ENCODE data around the gene UGP2. TPM values are rescaled to one million over a fixed set of nuclear protein-coding genes. Genes with fewer than 3 reads are reported as not detected.

Gene UGP2
- total and polyA plus RNA-seq, 4 donors, result 76.2 to 723 (median 261) TPM

- 91% methylated on average over 5 of the region's 5 CpGs for WGBS
- Histone ChIP-seq H3K4me3 (ENCODE audit: low read depth in 1 of 3, low read length in 3 of 3) (no peak overlapping the region), H3K27me3 (ENCODE audit: control insufficient read depth in 4 of 4, insufficient read depth in 4 of 4, low read length in 3 of 4) (no peaks in the 10 kb centered on the region), H3K4me1 (ENCODE audit: control insufficient read depth in 4 of 4, insufficient read depth in 4 of 4, low read length in 3 of 4) (peaks cover 4 to 40% (median 16%) of the 10 kb centered on the region in 4 donors), H3K9ac (ENCODE audit: low read depth in 1 of 2, low read length in 2 of 2) (no peak overlapping the region), H3K36me3 (ENCODE audit: control insufficient read depth in 4 of 4, insufficient read depth in 3 of 4, low read depth in 1 of 4, low read length in 3 of 4) (peaks cover 5 to 55% (median 28%) of the 10 kb centered on the region in 4 donors), H3K9me3 (ENCODE audit: control insufficient read depth in 4 of 4, low read length in 3 of 4) (no peaks in the 10 kb centered on the region), H3K27ac (ENCODE audit: low read depth in 1 of 2, low read length in 2 of 2) (no peak overlapping the region)
- TF ChIP-seq ATF3 (IDR thresholded peaks at IDR 0.05) (no peak), CTCF (IDR thresholded peaks at IDR 0.05; ENCODE audit: low read depth, low read length, missing input control) (no peak), RAD21 (IDR thresholded peaks at IDR 0.05) (no peak), JUND (IDR thresholded peaks at IDR 0.05) (no peak), HNF4A (conservative IDR thresholded peaks at IDR 0.05) (no peak), YY1 (IDR thresholded peaks at IDR 0.05) (no peak), SP1 (IDR thresholded peaks at IDR 0.05) (no peak), HNF4G (IDR thresholded peaks at IDR 0.05) (no peak), GABPA (IDR thresholded peaks at IDR 0.05 in 1 of 2, conservative IDR thresholded peaks at IDR 0.05 in 1 of 2) (no peak), EGR1 (IDR thresholded peaks at IDR 0.05; ENCODE audit: low read depth in 2 of 2) (no peak), REST (IDR thresholded peaks at IDR 0.05) (no peak), FOXA1 (IDR thresholded peaks at IDR 0.05) (no peak), FOXA2 (IDR thresholded peaks at IDR 0.05) (no peak), RXRA (IDR thresholded peaks at IDR 0.05) (no peak), NR2F2 (IDR thresholded peaks at IDR 0.05) (no peak)
- DNase-seq (ENCODE audit: low spot score), result no peak
These were observed 32.8 kb downstream of the UGP2 start for GRCh38 chr2:63874204-63875130.

GRCh38 chr2:63875131-63875527, 33.4 kb downstream of the UGP2 start:
- Histone ChIP-seq H3K9me3 (ENCODE audit: control insufficient read depth in 4 of 4, low read length in 3 of 4) (no peaks in the 10 kb centered on the region), H3K4me1 (ENCODE audit: control insufficient read depth in 4 of 4, insufficient read depth in 4 of 4, low read length in 3 of 4) (peaks cover 4 to 38% (median 15%) of the 10 kb centered on the region in 4 donors), H3K27ac (ENCODE audit: low read depth in 1 of 2, low read length in 2 of 2) (no peak overlapping the region), H3K9ac (ENCODE audit: low read depth in 1 of 2, low read length in 2 of 2) (no peak overlapping the region), H3K36me3 (ENCODE audit: control insufficient read depth in 4 of 4, insufficient read depth in 3 of 4, low read depth in 1 of 4, low read length in 3 of 4) (peaks cover 5 to 54% (median 29%) of the 10 kb centered on the region in 4 donors), H3K27me3 (ENCODE audit: control insufficient read depth in 4 of 4, insufficient read depth in 4 of 4, low read length in 3 of 4) (no peaks in the 10 kb centered on the region), H3K4me3 (ENCODE audit: low read depth in 1 of 3, low read length in 3 of 3) (no peak overlapping the region)
- WGBS, result 55% methylated on average over 1 of the region's 1 CpG
- no peak for DNase-seq (ENCODE audit: low spot score)
- no peak for TF ChIP-seq ATF3 (IDR thresholded peaks at IDR 0.05)
- no peak for TF ChIP-seq MAX (IDR thresholded peaks at IDR 0.05)
- TF ChIP-seq REST (IDR thresholded peaks at IDR 0.05), result no peak
- no peak for TF ChIP-seq ZBTB33 (IDR thresholded peaks at IDR 0.05)
- TF ChIP-seq HNF4G (IDR thresholded peaks at IDR 0.05), result no peak
- TF ChIP-seq GABPA (IDR thresholded peaks at IDR 0.05 in 1 of 2, conservative IDR thresholded peaks at IDR 0.05 in 1 of 2), result no peak
- no peak for TF ChIP-seq EGR1 (IDR thresholded peaks at IDR 0.05; ENCODE audit: low read depth in 2 of 2)
- no peak for TF ChIP-seq HNF4A (conservative IDR thresholded peaks at IDR 0.05)
- no peak for TF ChIP-seq YY1 (IDR thresholded peaks at IDR 0.05)
- TF ChIP-seq NR2F2 (IDR thresholded peaks at IDR 0.05), result no peak

Data from liver (tissue), 9 donors.